Activated T-helper 9 cell treated with anti-CD3 and anti-CD28 coated beads, Interleukin-2, amount 50 U/mL, for 16 hours (primary cell): ENCODE results near the gene C2orf66.

Source experiments
- DNase-seq: peaks from one replicate; pipeline ENCODE4 v3.0.0-alpha.2; 2020; ENCODE audit warnings: low read depth

The C2orf66 gene

GRCh38 chr2:196809260-196809659 is at the start of gene C2orf66:
Gene C2orf66 (minus strand): TSS chr2:196809355. CDS start chr2:196809336, 19 bp downstream.
- no peak for DNase-seq

GRCh38 chr2:196854629-196855028 is 45.5 kb upstream of the C2orf66 start:
- no peak for DNase-seq

GRCh38 chr2:196853301-196854087 is 44.3 kb upstream of the C2orf66 start:
- no peak for DNase-seq

- no peak for DNase-seq
These were observed 41.9 kb upstream of the C2orf66 start for GRCh38 chr2:196851088-196851487.

- no peak for DNase-seq
These were observed 40.7 kb upstream of the C2orf66 start for GRCh38 chr2:196849895-196850294.

- no peak for DNase-seq
These were observed 37.1 kb upstream of the C2orf66 start for GRCh38 chr2:196846295-196846694.

GRCh38 chr2:196845371-196845770 is 36.2 kb upstream of the C2orf66 start:
- DNase-seq, result no peak

GRCh38 chr2:196840171-196840570 is 31.0 kb upstream of the C2orf66 start:
- DNase-seq, result no peak

- no peak for DNase-seq
These were observed 30.4 kb upstream of the C2orf66 start for GRCh38 chr2:196839574-196839973.

GRCh38 chr2:196836440-196836839 is 27.3 kb upstream of the C2orf66 start:
- no peak for DNase-seq

GRCh38 chr2:196830701-196831100 is 21.5 kb upstream of the C2orf66 start:
- no peak for DNase-seq

- no peak for DNase-seq
These were observed 18.2 kb upstream of the C2orf66 start for GRCh38 chr2:196827356-196827755.

- DNase-seq, result no peak
These were observed 14.8 kb upstream of the C2orf66 start for GRCh38 chr2:196823750-196824522.

GRCh38 chr2:196821195-196821594 is 12.0 kb upstream of the C2orf66 start:
- no peak for DNase-seq

- DNase-seq, result no peak
These were observed 981 bp downstream of the C2orf66 start for GRCh38 chr2:196808083-196808665.

GRCh38 chr2:196804381-196804780 is 4.8 kb downstream of the C2orf66 start:
- no peak for DNase-seq

- DNase-seq, result no peak
These were observed 6.8 kb downstream of the C2orf66 start for GRCh38 chr2:196802401-196802800.

GRCh38 chr2:196801674-196802261 is 7.4 kb downstream of the C2orf66 start:
- no peak for DNase-seq

GRCh38 chr2:196798980-196799379 is 10.2 kb downstream of the C2orf66 start:
- no peak for DNase-seq

GRCh38 chr2:196792865-196793264 is 16.3 kb downstream of the C2orf66 start:
- DNase-seq, result no peak

GRCh38 chr2:196783431-196784094 is 25.6 kb downstream of the C2orf66 start:
- no peak for DNase-seq

GRCh38 chr2:196767101-196767500 is 42.1 kb downstream of the C2orf66 start:
- no peak for DNase-seq
